HEK293 (cell line): ENCODE results near the gene CLIC3.
A peak's percentile ranks its signal among the peaks of the same experiment; 100 is the strongest.

ENCODE experiments used
- CTCF ChIA-PET: fragments of 350-600 bp; formaldehyde crosslinking; extraction: SDS; loops from one replicate; lab custom pipeline; 2021; ENCODE audit warnings: antibody characterized with exemption; lab: Yijun Ruan, JAX
- POLR2A ChIA-PET: fragments of 300-600 bp; formaldehyde crosslinking; extraction: SDS; loops from one replicate; lab custom pipeline; 2020; ENCODE audit warnings: antibody characterized with exemption, inconsistent platforms; lab: Yijun Ruan, JAX
- H3K27ac ChIP-seq: fragments of 200-500 bp; sonication (Bioruptor generic); 2 replicates; pipeline ENCODE4 v1.5.1; 2014; ENCODE audit warnings: low read depth, low read length, control low read depth, inconsistent platforms; ENCODE audit errors: extremely low read depth
- H3K36me3 ChIP-seq, 2 experiments: fragments of 200-500 bp in 1 of 2; sonication (Bioruptor generic) in 1 of 2; 1 replicate in 1 of 2; 2 replicates in 1 of 2; pipeline ENCODE4 v1.5.1; 2014 to 2017; ENCODE audit warnings: inconsistent platforms in 2 of 2, low read length in 2 of 2; ENCODE audit not compliant: control insufficient read depth in 2 of 2, insufficient read depth in 1 of 2
- H3K4me1 ChIP-seq: fragments of 200-500 bp; sonication (Bioruptor generic); 2 replicates; pipeline ENCODE4 v1.5.1; 2014; ENCODE audit warnings: mild to moderate bottlenecking, low read length, inconsistent platforms; ENCODE audit not compliant: control insufficient read depth, insufficient read depth
- H3K4me3 ChIP-seq: 2 replicates; pipeline ENCODE4 v1.5.1; 2011; ENCODE audit warnings: low read depth, mild to moderate bottlenecking, control low read depth, low read length, moderate library complexity
- H3K9me3 ChIP-seq: fragments of 200-500 bp; sonication (Bioruptor generic); 2 replicates; pipeline ENCODE4 v1.5.1; 2014; ENCODE audit warnings: low read depth, low read length, inconsistent platforms; ENCODE audit not compliant: control insufficient read depth, insufficient read depth
- BCL11A ChIP-seq: fragments of 450-650 bp; formaldehyde crosslinking; IDR thresholded peaks from 2 replicates; pipeline ENCODE4 v1.5.1; 2016; ENCODE audit warnings: low read depth, missing biosample characterization, missing genetic modification characterization
- GLIS1 ChIP-seq: fragments of 450-650 bp; formaldehyde crosslinking; IDR thresholded peaks from 2 replicates; pipeline ENCODE4 v1.5.1; 2016; ENCODE audit warnings: missing biosample characterization, missing genetic modification characterization
- KLF16 ChIP-seq: fragments of 450-650 bp; formaldehyde crosslinking; IDR thresholded peaks from 2 replicates; pipeline ENCODE4 v1.5.1; 2017; ENCODE audit warnings: missing biosample characterization, missing genetic modification characterization
- MYNN ChIP-seq: fragments of 450-650 bp; formaldehyde crosslinking; IDR thresholded peaks from 2 replicates; pipeline ENCODE4 v1.5.1; 2016; ENCODE audit warnings: missing biosample characterization, missing genetic modification characterization, borderline replicate concordance
- MZF1 ChIP-seq: fragments of 450-650 bp; formaldehyde crosslinking; IDR thresholded peaks from 2 replicates; pipeline ENCODE4 v1.5.1; 2017; ENCODE audit warnings: missing biosample characterization, missing genetic modification characterization, borderline replicate concordance
- PRDM10 ChIP-seq: fragments of 450-650 bp; formaldehyde crosslinking; IDR thresholded peaks from 2 replicates; pipeline ENCODE4 v1.5.1; 2016; ENCODE audit warnings: missing biosample characterization, missing genetic modification characterization
- PRDM2 ChIP-seq: fragments of 450-650 bp; formaldehyde crosslinking; IDR thresholded peaks from 2 replicates; pipeline ENCODE4 v1.5.1; 2016; ENCODE audit warnings: missing biosample characterization, missing genetic modification characterization, borderline replicate concordance
- REPIN1 ChIP-seq: fragments of 450-650 bp; formaldehyde crosslinking; IDR thresholded peaks from 2 replicates; pipeline ENCODE4 v1.5.1; 2017; ENCODE audit warnings: missing biosample characterization, missing genetic modification characterization, low read depth
- SCRT1 ChIP-seq: fragments of 450-650 bp; formaldehyde crosslinking; IDR thresholded peaks from 2 replicates; pipeline ENCODE4 v1.5.1; 2016; ENCODE audit warnings: missing biosample characterization, missing genetic modification characterization, borderline replicate concordance
- SCRT2 ChIP-seq: fragments of 450-650 bp; formaldehyde crosslinking; IDR thresholded peaks from 2 replicates; pipeline ENCODE4 v1.5.1; 2016; ENCODE audit warnings: missing biosample characterization, missing genetic modification characterization
- ZBTB7A ChIP-seq: fragments of 450-650 bp; formaldehyde crosslinking; IDR thresholded peaks from 2 replicates; pipeline ENCODE4 v1.5.1; 2016; ENCODE audit warnings: low read depth, missing biosample characterization, missing genetic modification characterization
- ZBTB8A ChIP-seq: fragments of 450-650 bp; formaldehyde crosslinking; IDR thresholded peaks from 2 replicates; pipeline ENCODE4 v1.5.1; 2016; ENCODE audit warnings: missing biosample characterization, missing genetic modification characterization
- ZFP3 ChIP-seq: fragments of 450-650 bp; formaldehyde crosslinking; IDR thresholded peaks from 2 replicates; pipeline ENCODE4 v1.5.1; 2016; ENCODE audit warnings: low read depth, missing biosample characterization, missing genetic modification characterization
- ZIC2 ChIP-seq: fragments of 450-650 bp; formaldehyde crosslinking; IDR thresholded peaks from 2 replicates; pipeline ENCODE4 v1.5.1; 2016; ENCODE audit warnings: missing biosample characterization, missing genetic modification characterization
- ZNF132 ChIP-seq: fragments of 450-650 bp; formaldehyde crosslinking; IDR thresholded peaks from 2 replicates; pipeline ENCODE4 v1.5.1; 2017; ENCODE audit warnings: missing biosample characterization, missing genetic modification characterization, borderline replicate concordance
- ZNF16 ChIP-seq: fragments of 450-650 bp; formaldehyde crosslinking; IDR thresholded peaks from 2 replicates; pipeline ENCODE4 v1.5.1; 2016; ENCODE audit warnings: low read depth, missing biosample characterization, missing genetic modification characterization
- ZNF211 ChIP-seq: fragments of 450-650 bp; formaldehyde crosslinking; IDR thresholded peaks from 2 replicates; pipeline ENCODE4 v1.5.1; 2016; ENCODE audit warnings: low read depth, missing biosample characterization, missing genetic modification characterization
- ZNF311 ChIP-seq: fragments of 450-650 bp; formaldehyde crosslinking; IDR thresholded peaks from 2 replicates; pipeline ENCODE4 v1.5.1; 2017; ENCODE audit warnings: missing biosample characterization, missing genetic modification characterization, borderline replicate concordance
- ZNF335 ChIP-seq: fragments of 450-650 bp; formaldehyde crosslinking; conservative IDR thresholded peaks from 2 replicates; pipeline ENCODE4 v1.5.1; 2016; ENCODE audit warnings: missing biosample characterization, missing genetic modification characterization
- ZNF398 ChIP-seq: fragments of 450-650 bp; formaldehyde crosslinking; IDR thresholded peaks from 2 replicates; pipeline ENCODE4 v1.5.1; 2017; ENCODE audit warnings: missing biosample characterization, missing genetic modification characterization
- ZNF416 ChIP-seq: fragments of 450-650 bp; formaldehyde crosslinking; IDR thresholded peaks from 2 replicates; pipeline ENCODE4 v1.5.1; 2016; ENCODE audit warnings: missing biosample characterization, missing genetic modification characterization
- ZNF473 ChIP-seq: fragments of 450-650 bp; formaldehyde crosslinking; IDR thresholded peaks from 2 replicates; pipeline ENCODE4 v1.5.1; 2017; ENCODE audit warnings: missing biosample characterization, missing genetic modification characterization
- ZNF48 ChIP-seq: fragments of 450-650 bp; formaldehyde crosslinking; IDR thresholded peaks from 2 replicates; pipeline ENCODE4 v1.5.1; 2016; ENCODE audit warnings: missing biosample characterization, missing genetic modification characterization
- ZNF544 ChIP-seq: fragments of 450-650 bp; formaldehyde crosslinking; IDR thresholded peaks from 2 replicates; pipeline ENCODE4 v1.5.0; 2017; ENCODE audit warnings: missing biosample characterization, missing genetic modification characterization
- ZNF580 ChIP-seq: fragments of 450-650 bp; formaldehyde crosslinking; IDR thresholded peaks from 2 replicates; pipeline ENCODE4 v1.5.1; 2016; ENCODE audit warnings: missing biosample characterization, missing genetic modification characterization
- ZNF658 ChIP-seq: fragments of 450-650 bp; formaldehyde crosslinking; IDR thresholded peaks from 2 replicates; pipeline ENCODE4; 2016; ENCODE audit warnings: missing biosample characterization, missing genetic modification characterization
- ZNF843 ChIP-seq: fragments of 450-650 bp; formaldehyde crosslinking; IDR thresholded peaks from 2 replicates; pipeline ENCODE4 v1.5.1; 2016; ENCODE audit warnings: missing biosample characterization, missing genetic modification characterization

Gene CLIC3

GRCh38 chr9:137007108-137007815, 10.9 kb upstream of the CLIC3 start:
- peaks cover 0 to 13% of the 10 kb centered on the region in 2 experiments; a peak in 1 of 3 replicates for H3K36me3 ChIP-seq
- H3K27ac ChIP-seq, result no peak overlapping the region
- ChIA-PET POLR2A (interaction anchor here (0.7 to 1.3 kb wide), 3 partner anchors 15 to 132 kb away, joined by 3 read pairs; no protein-coding TSS in a partner anchor), CTCF (interaction anchor here (0.5 to 2.1 kb wide), 4 partner anchors 21 to 215 kb away, joined by 3 to 10 read pairs (median 3); no protein-coding TSS in a partner anchor)
- no peak overlapping the region for H3K4me3 ChIP-seq
- no peaks in the 10 kb centered on the region for H3K9me3 ChIP-seq
- peaks cover 3% of the 10 kb centered on the region; the same call in 1 of the 2 replicates for H3K4me1 ChIP-seq
- no peak for TF ChIP-seq MZF1 (tag by site-specific recombination)
- TF ChIP-seq ZNF132, result no peak
- TF ChIP-seq ZFP3 (tag by site-specific recombination), result no peak
- no peak for TF ChIP-seq ZNF211
- no peak for TF ChIP-seq SCRT1 (tag by site-specific recombination)
- no peak for TF ChIP-seq ZNF416 (tag by site-specific recombination)
- no peak for TF ChIP-seq ZNF398
- no peak for TF ChIP-seq PRDM2 (tag by site-specific recombination)
- TF ChIP-seq SCRT2 (tag by site-specific recombination), result 0 out of 2 replicates have a peak, but pooled peaks have one; percentile 23
- no peak for TF ChIP-seq ZNF16
- no peak for TF ChIP-seq ZNF658 (tag by site-specific recombination)
- no peak for TF ChIP-seq MYNN (tag by site-specific recombination)
- no peak for TF ChIP-seq ZBTB8A (tag by site-specific recombination)
- TF ChIP-seq GLIS1 (tag by site-specific recombination), result peak; percentile 98
- TF ChIP-seq KLF16 (tag by site-specific recombination), result no peak
- no peak for TF ChIP-seq ZBTB7A (tag by site-specific recombination)
- TF ChIP-seq ZNF335 (tag by site-specific recombination), result no peak
- no peak for TF ChIP-seq ZNF843 (tag by site-specific recombination)
- no peak for TF ChIP-seq ZNF48 (tag by site-specific recombination)
- TF ChIP-seq ZNF473 (tag by site-specific recombination), result no peak
- 0 out of 2 replicates have a peak, but pooled peaks have one; percentile 16 for TF ChIP-seq BCL11A (tag by site-specific recombination)
- no peak for TF ChIP-seq PRDM10
- no peak for TF ChIP-seq ZNF580 (tag by site-specific recombination)
- peak; percentile 71 for TF ChIP-seq ZIC2 (tag by site-specific recombination)
- TF ChIP-seq REPIN1 (tag by site-specific recombination), result no peak
- no peak for TF ChIP-seq ZNF311 (tag by site-specific recombination)
- TF ChIP-seq ZNF544 (tag by site-specific recombination), result no peak
